ENCODE measurements around the gene HDHD2.

HDHD2 gene

DNA sequence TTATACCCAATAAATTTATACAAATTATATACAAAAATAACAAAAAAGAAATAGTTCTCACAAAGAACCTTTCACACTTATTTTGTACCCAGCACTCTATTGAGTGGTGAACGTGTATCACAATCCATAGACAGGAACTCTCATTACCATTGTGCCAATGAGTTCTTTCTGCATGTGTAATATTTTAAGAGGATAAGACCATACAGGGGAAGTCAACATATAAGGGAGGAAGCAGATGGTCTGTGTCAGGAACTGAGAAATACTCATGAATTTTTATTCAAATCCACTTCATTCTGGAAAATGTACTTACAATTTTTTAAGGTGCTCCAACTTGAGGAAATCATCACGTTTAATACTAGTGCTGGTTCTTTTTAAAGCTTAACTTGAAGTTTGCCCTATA lies 87.8 kb downstream of the HDHD2 start:
- DNase-seq (ENCODE audit: low read depth): no peak
